ENCODE measurements around the gene SLC9A9. TPM values are rescaled to one million over a fixed set of nuclear protein-coding genes. Genes with fewer than 3 reads are reported as not detected.

SLC9A9 gene
- polyA plus RNA-seq, 1 donor from 2014 or later: 0.54 TPM

DNA sequence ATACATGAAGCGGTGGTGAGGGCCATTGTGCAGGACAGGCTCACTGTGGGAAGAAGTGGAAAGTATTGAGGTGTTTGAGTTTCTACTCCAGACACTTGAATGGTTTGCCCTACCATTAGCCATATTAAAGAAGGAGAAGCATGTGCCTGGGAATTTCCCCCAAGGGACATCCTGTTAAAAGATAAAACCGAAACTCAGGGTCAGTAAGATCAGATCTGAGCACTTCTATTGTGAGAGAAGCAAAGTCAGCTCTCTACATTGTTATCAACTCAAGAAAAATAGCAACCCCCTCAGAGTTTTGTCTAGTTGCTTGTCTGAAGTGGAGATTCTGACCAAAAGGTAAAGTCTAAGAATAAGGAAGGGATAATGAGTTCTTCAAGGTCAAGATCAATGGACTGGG is 458.9 kb downstream of the SLC9A9 start:
- no peaks in the 10 kb centered on the region for H3K79me2 ChIP-seq (replicated peaks; ENCODE audit: insufficient read depth, low read length)
- H3K9me3 ChIP-seq (ENCODE audit: low read length): no peaks in the 10 kb centered on the region
- H3K4me3 ChIP-seq (ENCODE audit: low read length): no peak overlapping the region
- no peaks in the 10 kb centered on the region for H3K9me2 ChIP-seq (ENCODE audit: insufficient read depth, low read length)
- TF ChIP-seq, protein P1, sequence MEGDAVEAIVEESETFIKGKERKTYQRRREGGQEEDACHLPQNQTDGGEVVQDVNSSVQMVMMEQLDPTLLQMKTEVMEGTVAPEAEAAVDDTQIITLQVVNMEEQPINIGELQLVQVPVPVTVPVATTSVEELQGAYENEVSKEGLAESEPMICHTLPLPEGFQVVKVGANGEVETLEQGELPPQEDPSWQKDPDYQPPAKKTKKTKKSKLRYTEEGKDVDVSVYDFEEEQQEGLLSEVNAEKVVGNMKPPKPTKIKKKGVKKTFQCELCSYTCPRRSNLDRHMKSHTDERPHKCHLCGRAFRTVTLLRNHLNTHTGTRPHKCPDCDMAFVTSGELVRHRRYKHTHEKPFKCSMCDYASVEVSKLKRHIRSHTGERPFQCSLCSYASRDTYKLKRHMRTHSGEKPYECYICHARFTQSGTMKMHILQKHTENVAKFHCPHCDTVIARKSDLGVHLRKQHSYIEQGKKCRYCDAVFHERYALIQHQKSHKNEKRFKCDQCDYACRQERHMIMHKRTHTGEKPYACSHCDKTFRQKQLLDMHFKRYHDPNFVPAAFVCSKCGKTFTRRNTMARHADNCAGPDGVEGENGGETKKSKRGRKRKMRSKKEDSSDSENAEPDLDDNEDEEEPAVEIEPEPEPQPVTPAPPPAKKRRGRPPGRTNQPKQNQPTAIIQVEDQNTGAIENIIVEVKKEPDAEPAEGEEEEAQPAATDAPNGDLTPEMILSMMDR (IDR thresholded peaks at IDR 0.05; ENCODE audit: poor library complexity, severe bottlenecking): no peak
- TF ChIP-seq TAF1 (IDR thresholded peaks at IDR 0.05; ENCODE audit: low read depth): no peak
- TF ChIP-seq, protein P2, sequence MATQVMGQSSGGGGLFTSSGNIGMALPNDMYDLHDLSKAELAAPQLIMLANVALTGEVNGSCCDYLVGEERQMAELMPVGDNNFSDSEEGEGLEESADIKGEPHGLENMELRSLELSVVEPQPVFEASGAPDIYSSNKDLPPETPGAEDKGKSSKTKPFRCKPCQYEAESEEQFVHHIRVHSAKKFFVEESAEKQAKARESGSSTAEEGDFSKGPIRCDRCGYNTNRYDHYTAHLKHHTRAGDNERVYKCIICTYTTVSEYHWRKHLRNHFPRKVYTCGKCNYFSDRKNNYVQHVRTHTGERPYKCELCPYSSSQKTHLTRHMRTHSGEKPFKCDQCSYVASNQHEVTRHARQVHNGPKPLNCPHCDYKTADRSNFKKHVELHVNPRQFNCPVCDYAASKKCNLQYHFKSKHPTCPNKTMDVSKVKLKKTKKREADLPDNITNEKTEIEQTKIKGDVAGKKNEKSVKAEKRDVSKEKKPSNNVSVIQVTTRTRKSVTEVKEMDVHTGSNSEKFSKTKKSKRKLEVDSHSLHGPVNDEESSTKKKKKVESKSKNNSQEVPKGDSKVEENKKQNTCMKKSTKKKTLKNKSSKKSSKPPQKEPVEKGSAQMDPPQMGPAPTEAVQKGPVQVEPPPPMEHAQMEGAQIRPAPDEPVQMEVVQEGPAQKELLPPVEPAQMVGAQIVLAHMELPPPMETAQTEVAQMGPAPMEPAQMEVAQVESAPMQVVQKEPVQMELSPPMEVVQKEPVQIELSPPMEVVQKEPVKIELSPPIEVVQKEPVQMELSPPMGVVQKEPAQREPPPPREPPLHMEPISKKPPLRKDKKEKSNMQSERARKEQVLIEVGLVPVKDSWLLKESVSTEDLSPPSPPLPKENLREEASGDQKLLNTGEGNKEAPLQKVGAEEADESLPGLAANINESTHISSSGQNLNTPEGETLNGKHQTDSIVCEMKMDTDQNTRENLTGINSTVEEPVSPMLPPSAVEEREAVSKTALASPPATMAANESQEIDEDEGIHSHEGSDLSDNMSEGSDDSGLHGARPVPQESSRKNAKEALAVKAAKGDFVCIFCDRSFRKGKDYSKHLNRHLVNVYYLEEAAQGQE (IDR thresholded peaks at IDR 0.05; ENCODE audit: borderline replicate concordance): no peak
- TF ChIP-seq MXI1 (conservative IDR thresholded peaks at IDR 0.05; ENCODE audit: poor library complexity, severe bottlenecking): no peak
- TF ChIP-seq EZH2 (IDR thresholded peaks at IDR 0.05; ENCODE audit: borderline replicate concordance, insufficient read depth, low read length, poor library complexity, severe bottlenecking): no peak
- TF ChIP-seq RAD21 (conservative IDR thresholded peaks at IDR 0.05): no peak
- TF ChIP-seq POLR2AphosphoS5 (IDR thresholded peaks at IDR 0.05): no peak
- no peak for TF ChIP-seq SMC3 (conservative IDR thresholded peaks at IDR 0.05; ENCODE audit: poor library complexity)
- TF ChIP-seq EP300 (conservative IDR thresholded peaks at IDR 0.05; ENCODE audit: poor library complexity, severe bottlenecking): no peak
- H2AFZ ChIP-seq (ENCODE audit: low read depth, low read length): no peak overlapping the region
- no peaks in the 10 kb centered on the region for H3K36me3 ChIP-seq (ENCODE audit: insufficient read depth, low read length)
- H3F3A ChIP-seq (ENCODE audit: insufficient read depth, low read length, poor library complexity, severe bottlenecking): no peaks in the 10 kb centered on the region
- no peak overlapping the region for H3K9ac ChIP-seq (ENCODE audit: low read length)
- H3K27me3 ChIP-seq (ENCODE audit: insufficient read depth, low read depth, low read length): no peaks in the 10 kb centered on the region
- H4K20me1 ChIP-seq (ENCODE audit: insufficient read depth): no peaks in the 10 kb centered on the region
- no peak overlapping the region for H3K27ac ChIP-seq (ENCODE audit: low read length)
- no peak overlapping the region for H3K4me2 ChIP-seq (ENCODE audit: low read length)

DNA sequence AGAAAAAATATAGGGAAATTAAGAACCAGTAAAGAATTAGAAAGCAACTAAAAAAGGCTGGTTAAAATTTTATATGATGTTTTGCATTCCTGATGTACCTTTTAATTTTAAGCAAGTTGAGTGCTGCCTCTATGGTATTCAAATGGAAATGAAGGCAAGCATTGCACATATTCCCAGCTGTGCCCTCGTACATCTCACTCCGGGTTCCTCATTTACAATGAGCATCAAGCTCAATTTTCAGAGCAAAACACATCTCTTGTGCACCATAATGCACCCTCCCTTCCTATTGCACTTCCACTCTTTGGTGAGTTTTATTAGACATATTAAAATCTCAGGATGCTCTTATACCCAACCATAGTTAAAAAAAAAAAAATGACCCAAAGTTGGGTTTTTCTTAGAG is 460.8 kb downstream of the SLC9A9 start:
- H4K20me1 ChIP-seq (ENCODE audit: insufficient read depth): no peaks in the 10 kb centered on the region
- H3K9ac ChIP-seq (ENCODE audit: low read length): no peak overlapping the region
- H2AFZ ChIP-seq (ENCODE audit: low read depth, low read length): no peak overlapping the region
- no peaks in the 10 kb centered on the region for H3K36me3 ChIP-seq (ENCODE audit: insufficient read depth, low read length)
- no peak overlapping the region for H3K4me2 ChIP-seq (ENCODE audit: low read length)
- H3K27me3 ChIP-seq (ENCODE audit: insufficient read depth, low read depth, low read length): no peaks in the 10 kb centered on the region
- no peaks in the 10 kb centered on the region for H3K9me3 ChIP-seq (ENCODE audit: low read length)
- H3K4me3 ChIP-seq (ENCODE audit: low read length): no peak overlapping the region
- no peaks in the 10 kb centered on the region for H3K9me2 ChIP-seq (ENCODE audit: insufficient read depth, low read length)
- no peak overlapping the region for H3K27ac ChIP-seq (ENCODE audit: low read length)
- no peaks in the 10 kb centered on the region for H3F3A ChIP-seq (ENCODE audit: insufficient read depth, low read length, poor library complexity, severe bottlenecking)
- no peaks in the 10 kb centered on the region for H3K79me2 ChIP-seq (replicated peaks; ENCODE audit: insufficient read depth, low read length)
- no peak for TF ChIP-seq EZH2 (IDR thresholded peaks at IDR 0.05; ENCODE audit: borderline replicate concordance, insufficient read depth, low read length, poor library complexity, severe bottlenecking)
- no peak for TF ChIP-seq TAF1 (IDR thresholded peaks at IDR 0.05; ENCODE audit: low read depth)
- no peak for TF ChIP-seq POLR2AphosphoS5 (IDR thresholded peaks at IDR 0.05)
- TF ChIP-seq, protein P2 (IDR thresholded peaks at IDR 0.05; ENCODE audit: borderline replicate concordance): no peak
- TF ChIP-seq MXI1 (conservative IDR thresholded peaks at IDR 0.05; ENCODE audit: poor library complexity, severe bottlenecking): no peak
- no peak for TF ChIP-seq SMC3 (conservative IDR thresholded peaks at IDR 0.05; ENCODE audit: poor library complexity)
- TF ChIP-seq RAD21 (conservative IDR thresholded peaks at IDR 0.05): no peak
- no peak for TF ChIP-seq EP300 (conservative IDR thresholded peaks at IDR 0.05; ENCODE audit: poor library complexity, severe bottlenecking)
- TF ChIP-seq, protein P1 (IDR thresholded peaks at IDR 0.05; ENCODE audit: poor library complexity, severe bottlenecking): no peak
